Stimulated activated naive B cell treated with anti-CD40 and anti-IgM and Interleukin-4, amounts not matched to agents 10 μg/mL and 1 μg/mL and 100 μg/mL, for 72 hours (primary cell): ENCODE measurements around the gene CACNG4.

Source experiments
- ATAC-seq, 2 donors: fragments of 150-1000 bp; cut with Tn5 transposase; replicated peaks; 2 replicates each; pipeline ENCODE4 v1.10.0; 2021; ENCODE audit warnings: moderate library complexity in 1 of 2
- DNase-seq: peaks from one replicate; pipeline ENCODE4 v3.0.0; 2021
- H3K27ac Mint-ChIP-seq: one replicate; pipeline ENCODE4 v1.8.0; 2022; ENCODE audit warnings: mild to moderate bottlenecking, mixed read lengths
- H3K27me3 Mint-ChIP-seq, 2 donors: one replicate each; pipeline ENCODE4 v1.8.0; 2022; ENCODE audit warnings: mixed read lengths in 2 of 2
- H3K36me3 Mint-ChIP-seq, 2 donors: one replicate each; pipeline ENCODE4 v1.8.0; 2022; ENCODE audit warnings: mixed read lengths in 2 of 2, mild to moderate bottlenecking in 1 of 2
- H3K4me1 Mint-ChIP-seq, 2 donors: one replicate each; pipeline ENCODE4 v1.8.0; 2022; ENCODE audit warnings: mixed read lengths in 2 of 2, mild to moderate bottlenecking in 1 of 2
- H3K4me3 Mint-ChIP-seq, 2 donors: one replicate each; pipeline ENCODE4 v1.8.0; 2022; ENCODE audit warnings: mild to moderate bottlenecking in 2 of 2, mixed read lengths in 2 of 2, moderate library complexity in 1 of 2
- H3K9me3 Mint-ChIP-seq, 2 donors: one replicate each; pipeline ENCODE4 v1.8.0; 2022; ENCODE audit warnings: mixed read lengths in 2 of 2, mild to moderate bottlenecking in 1 of 2

The CACNG4 gene

DNA sequence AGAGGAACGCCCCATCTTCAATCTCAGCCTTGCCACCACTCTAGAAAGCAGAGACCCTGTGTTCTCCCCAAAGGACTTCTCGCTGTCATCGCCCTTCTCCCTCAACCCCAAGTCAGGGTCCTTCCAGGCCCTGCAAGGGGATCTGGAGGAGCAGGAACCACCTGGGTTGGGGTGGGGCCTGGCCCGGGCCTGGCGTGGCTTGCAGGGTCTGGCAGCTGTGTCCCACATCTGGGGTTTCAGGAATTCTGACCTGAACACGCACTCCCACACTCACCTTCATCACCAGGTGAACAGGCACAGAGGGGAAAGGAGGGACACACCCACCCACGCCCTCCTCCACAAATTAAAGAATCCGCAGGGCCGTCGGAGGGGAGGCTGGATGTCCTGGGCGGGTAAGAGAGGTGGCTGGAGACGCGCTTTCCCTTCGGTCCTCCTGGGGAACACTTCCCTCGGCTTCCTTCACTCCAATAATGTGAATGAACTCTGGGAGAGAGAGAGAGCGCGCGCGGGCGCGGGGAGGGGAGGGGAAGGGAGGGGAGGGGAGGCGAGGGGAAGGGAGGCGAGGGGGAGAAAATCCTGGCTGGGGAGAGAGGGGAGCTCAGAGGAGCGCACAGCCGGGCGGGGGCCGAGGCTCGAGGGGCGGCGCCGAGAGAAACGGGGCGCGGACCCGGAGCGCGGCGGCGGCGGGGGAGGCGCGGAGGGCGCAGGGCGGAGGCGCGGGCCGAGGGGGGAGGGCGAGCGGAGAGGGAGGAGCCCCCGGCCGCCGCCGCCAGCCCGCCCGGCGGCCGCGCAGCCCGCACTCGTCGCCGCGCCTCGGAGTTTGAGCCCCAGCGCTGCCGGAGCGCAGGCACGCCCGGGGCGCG is at the start of gene CACNG4:
Gene CACNG4 (plus strand): TSS at position 799 of the 863 bp plus-strand sequence. CDS start 205 bp downstream, outside the sequence.
- peaks cover 0 to 3% of the 10 kb centered on the region in 2 donors for H3K36me3 Mint-ChIP-seq
- H3K9me3 Mint-ChIP-seq, result no peaks in the 10 kb centered on the region
- H3K27ac Mint-ChIP-seq, result no peak within 1 kb of the TSS
- H3K4me3 Mint-ChIP-seq, result peak within 1 kb of the TSS; percentile 71 to 78
- DNase-seq (no peak), ATAC-seq (no peak)
- peaks cover 57 to 76% of the 10 kb centered on the region in 2 donors for H3K27me3 Mint-ChIP-seq
- H3K4me1 Mint-ChIP-seq, result peaks cover 8% of the 10 kb centered on the region in 2 donors

DNA sequence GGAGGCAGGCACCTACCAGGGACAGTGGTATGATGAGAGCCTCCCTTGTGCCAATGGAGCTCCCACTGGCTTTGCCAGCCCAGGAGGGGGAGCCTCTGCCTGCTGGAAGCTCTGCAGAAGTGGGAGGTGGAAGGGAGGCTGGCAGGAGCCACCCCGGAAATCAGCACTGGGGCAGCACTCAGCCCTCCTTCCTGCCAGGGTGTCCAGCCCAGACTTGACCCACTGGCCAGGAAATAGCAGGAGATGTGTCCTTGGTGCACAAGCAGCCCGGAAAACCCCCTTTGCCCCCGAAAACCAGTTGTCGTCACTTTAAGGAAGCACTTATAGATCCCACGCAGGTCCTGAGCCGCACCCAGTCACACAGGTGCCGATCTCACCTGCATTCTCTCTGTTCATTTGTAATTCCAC is 49.3 kb upstream of the CACNG4 start:
- no peak overlapping the region for H3K4me3 Mint-ChIP-seq
- H3K4me1 Mint-ChIP-seq, result no peaks in the 10 kb centered on the region
- H3K9me3 Mint-ChIP-seq, result peaks cover 7% of the 10 kb centered on the region in 2 donors
- DNase-seq (no peak), ATAC-seq (no peak)
- H3K27ac Mint-ChIP-seq, result no peak overlapping the region
- peaks cover 31 to 38% of the 10 kb centered on the region in 2 donors for H3K27me3 Mint-ChIP-seq
- H3K36me3 Mint-ChIP-seq, result no peaks in the 10 kb centered on the region

DNA sequence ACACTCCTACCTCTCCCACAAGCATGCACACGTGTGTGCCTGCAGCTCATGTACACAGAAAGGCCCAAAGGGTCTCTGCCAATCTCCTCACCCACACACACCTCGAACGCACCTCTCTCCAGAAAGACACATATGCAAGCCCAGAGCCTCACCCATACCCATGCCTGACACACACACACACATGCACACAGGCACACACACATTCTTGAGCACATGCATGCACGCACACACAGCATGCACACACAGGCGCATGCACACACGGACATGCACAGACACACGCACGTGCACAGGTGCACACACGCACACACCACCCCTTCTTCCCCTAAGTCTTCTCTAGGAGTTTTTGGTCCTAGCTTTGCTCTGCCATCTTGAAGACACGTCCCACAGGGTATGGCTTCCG is 48.7 kb upstream of the CACNG4 start:
- Mint-ChIP-seq H3K4me3 (no peak overlapping the region), H3K27me3 (peaks cover 31 to 38% of the 10 kb centered on the region in 2 donors), H3K9me3 (peaks cover 8 to 10% of the 10 kb centered on the region in 2 donors), H3K27ac (no peak overlapping the region), H3K36me3 (no peaks in the 10 kb centered on the region), H3K4me1 (no peaks in the 10 kb centered on the region)
- ATAC-seq (no peak), DNase-seq (no peak)

DNA sequence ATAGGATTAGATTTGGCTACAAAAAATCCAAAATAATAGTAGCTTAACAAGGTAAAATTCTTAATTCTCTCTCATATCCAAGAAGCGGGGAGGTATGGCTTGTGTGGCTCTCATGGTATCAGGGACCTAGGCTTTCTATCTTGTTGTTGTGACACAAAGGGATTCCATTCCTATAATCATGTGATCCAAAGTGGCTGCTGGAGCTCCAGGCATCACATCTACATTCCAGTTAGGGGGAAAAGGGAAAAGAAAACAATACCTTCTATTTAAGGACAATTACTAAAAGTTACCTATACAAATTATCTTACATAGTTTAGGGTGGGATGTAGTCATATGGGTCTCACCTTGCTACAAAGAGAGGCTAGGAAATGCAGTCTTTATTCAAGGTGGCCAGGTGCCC is 47.6 kb upstream of the CACNG4 start:
- H3K9me3 Mint-ChIP-seq, result peaks cover 13 to 15% of the 10 kb centered on the region in 2 donors
- H3K27ac Mint-ChIP-seq, result no peak overlapping the region
- ATAC-seq (no peak), DNase-seq (no peak)
- no peak overlapping the region for H3K4me3 Mint-ChIP-seq
- no peaks in the 10 kb centered on the region for H3K36me3 Mint-ChIP-seq
- no peaks in the 10 kb centered on the region for H3K4me1 Mint-ChIP-seq
- H3K27me3 Mint-ChIP-seq, result peaks cover 26 to 38% of the 10 kb centered on the region in 2 donors

DNA sequence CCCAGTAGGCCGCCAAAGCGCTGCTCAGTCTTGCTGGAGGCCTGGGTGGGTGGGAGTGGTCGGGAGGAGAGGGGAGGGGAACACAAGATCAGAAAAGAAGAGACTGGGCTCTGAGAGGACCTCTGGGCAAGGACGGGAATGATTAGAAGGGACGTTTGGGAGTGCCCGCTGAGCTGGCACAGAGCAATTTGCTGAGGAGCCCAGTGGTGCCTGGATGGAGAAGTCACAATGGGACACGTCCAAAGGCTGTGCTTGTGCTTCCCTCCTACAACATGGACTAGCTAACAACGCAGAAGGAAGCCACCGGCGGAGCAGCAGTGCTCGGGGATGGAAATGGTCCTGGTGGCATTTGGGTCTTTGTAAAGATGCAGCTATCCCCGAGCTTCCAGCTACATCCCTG is 45.6 kb upstream of the CACNG4 start:
- no peak overlapping the region for H3K4me3 Mint-ChIP-seq
- ATAC-seq (no peak), DNase-seq (no peak)
- peaks cover 15 to 17% of the 10 kb centered on the region in 2 donors for H3K9me3 Mint-ChIP-seq
- no peaks in the 10 kb centered on the region for H3K36me3 Mint-ChIP-seq
- H3K27me3 Mint-ChIP-seq, result peaks cover 14 to 23% of the 10 kb centered on the region in 2 donors
- H3K4me1 Mint-ChIP-seq, result no peaks in the 10 kb centered on the region
- no peak overlapping the region for H3K27ac Mint-ChIP-seq

DNA sequence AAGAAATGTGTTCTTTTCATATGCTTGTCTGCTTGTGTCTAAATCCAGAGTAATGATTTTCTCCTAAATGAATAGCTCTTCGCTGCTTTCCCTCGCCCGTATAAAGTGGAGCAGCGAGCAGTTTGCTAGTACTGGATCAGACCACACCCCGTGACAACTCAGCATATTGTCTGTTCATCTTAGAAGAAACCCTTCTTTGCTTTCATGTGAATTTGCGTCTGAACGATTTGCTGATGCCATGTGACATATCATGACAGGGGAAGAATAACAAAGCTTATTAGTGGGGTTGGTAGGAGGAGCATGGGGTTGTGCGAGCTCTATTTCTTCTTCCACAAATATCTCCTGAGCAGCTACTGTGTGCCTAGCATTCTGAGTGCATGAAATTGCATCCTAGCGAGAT is 44.1 kb upstream of the CACNG4 start:
- no peak for DNase-seq
- Mint-ChIP-seq H3K9me3 (peaks cover 15 to 17% of the 10 kb centered on the region in 2 donors), H3K27me3 (peaks cover 5 to 13% of the 10 kb centered on the region in 2 donors), H3K4me3 (no peak overlapping the region), H3K4me1 (no peaks in the 10 kb centered on the region), H3K36me3 (no peaks in the 10 kb centered on the region), H3K27ac (no peak overlapping the region)
- ATAC-seq, result no peak

DNA sequence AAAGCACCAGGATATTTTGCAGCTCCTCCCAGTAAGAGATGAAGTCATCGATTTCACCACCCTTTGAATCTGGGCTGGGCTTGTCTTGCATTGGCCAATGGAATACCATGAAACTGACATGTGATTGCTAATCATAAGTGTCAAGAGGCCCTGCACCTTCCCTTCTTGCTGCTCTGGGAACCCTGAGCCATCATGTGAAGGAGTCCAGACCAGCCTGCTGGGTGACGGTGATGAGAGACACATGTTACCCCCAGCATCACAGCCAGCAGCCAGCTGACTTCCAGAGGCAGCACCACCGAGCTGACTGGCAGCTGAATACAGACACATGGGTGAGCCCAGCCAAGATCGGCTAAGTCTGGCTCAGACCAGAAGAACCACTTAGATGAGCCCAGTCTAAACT is 43.6 kb upstream of the CACNG4 start:
- H3K4me3 Mint-ChIP-seq, result no peak overlapping the region
- no peak for DNase-seq
- ATAC-seq, result no peak

DNA sequence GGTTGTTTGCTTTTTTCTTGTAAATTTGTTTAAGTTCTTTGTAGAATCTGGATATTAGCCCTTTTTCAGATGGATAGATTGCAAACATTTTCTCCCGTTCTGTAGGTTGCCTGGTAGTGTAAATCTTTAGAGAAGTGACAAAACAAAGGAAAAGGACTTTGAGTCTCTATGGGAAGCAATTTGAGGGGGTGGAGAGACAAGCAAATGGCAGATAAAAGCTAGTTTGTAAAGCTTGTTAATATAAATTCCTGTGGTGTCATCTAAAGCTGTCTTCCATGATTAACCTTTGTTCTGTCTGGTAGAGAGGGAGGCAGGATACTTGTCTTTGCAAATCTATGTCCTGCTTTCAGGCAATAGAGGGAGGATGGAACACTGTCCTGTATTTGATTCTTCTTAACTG is 40.6 kb upstream of the CACNG4 start:
- no peaks in the 10 kb centered on the region for H3K36me3 Mint-ChIP-seq
- no peaks in the 10 kb centered on the region for H3K4me1 Mint-ChIP-seq
- H3K27me3 Mint-ChIP-seq, result peaks cover 3 to 22% of the 10 kb centered on the region in 2 donors
- H3K27ac Mint-ChIP-seq, result no peak overlapping the region
- ATAC-seq (no peak), DNase-seq (no peak)
- peaks cover 8 to 10% of the 10 kb centered on the region in 2 donors for H3K9me3 Mint-ChIP-seq
- no peak overlapping the region for H3K4me3 Mint-ChIP-seq

More for the DNA sequence above, 43.6 kb upstream of the CACNG4 start:
- peaks cover 0 to 12% of the 10 kb centered on the region in 2 donors for H3K27me3 Mint-ChIP-seq
- peaks cover 15 to 17% of the 10 kb centered on the region in 2 donors for H3K9me3 Mint-ChIP-seq
- no peak overlapping the region for H3K27ac Mint-ChIP-seq
- no peaks in the 10 kb centered on the region for H3K36me3 Mint-ChIP-seq
- no peaks in the 10 kb centered on the region for H3K4me1 Mint-ChIP-seq

DNA sequence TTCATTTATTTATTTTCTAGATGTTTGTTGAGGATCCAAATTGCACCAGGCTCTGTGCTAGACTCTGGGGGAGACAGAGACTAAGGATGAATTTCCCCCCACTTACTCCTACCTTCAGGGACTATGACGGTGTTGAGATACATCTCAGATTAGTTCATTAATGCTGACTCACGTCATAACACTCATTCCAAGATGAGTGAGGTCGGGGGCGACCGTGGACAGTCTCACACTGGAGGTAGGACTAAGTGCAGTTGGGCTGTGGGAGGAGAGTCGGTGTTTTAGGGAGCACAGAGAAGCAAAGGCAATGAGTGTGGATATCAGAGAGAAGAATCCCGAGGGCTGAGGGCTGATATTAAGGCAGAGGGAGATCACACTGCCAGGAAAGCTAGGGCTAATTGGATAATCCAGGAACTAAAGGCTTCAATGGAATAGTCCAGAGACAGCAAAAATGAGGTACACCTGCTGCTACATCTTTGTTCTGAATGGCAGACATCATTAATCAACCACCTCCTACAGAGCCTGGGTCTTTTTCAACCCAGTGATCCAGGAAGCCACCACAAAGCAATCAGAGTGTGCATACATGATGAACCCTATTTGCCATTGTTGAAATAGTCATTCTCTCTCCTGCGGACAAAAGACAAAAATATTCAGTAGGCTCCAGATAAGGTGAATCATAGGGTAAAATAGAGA is 38.6 kb upstream of the CACNG4 start:
- peaks cover 7% of the 10 kb centered on the region in 2 donors for H3K9me3 Mint-ChIP-seq
- H3K4me3 Mint-ChIP-seq, result no peak overlapping the region
- H3K27ac Mint-ChIP-seq, result no peak overlapping the region
- DNase-seq (no peak), ATAC-seq (no peak)
- H3K27me3 Mint-ChIP-seq, result peaks cover 4 to 28% of the 10 kb centered on the region in 2 donors
- no peaks in the 10 kb centered on the region for H3K36me3 Mint-ChIP-seq
- no peaks in the 10 kb centered on the region for H3K4me1 Mint-ChIP-seq

DNA sequence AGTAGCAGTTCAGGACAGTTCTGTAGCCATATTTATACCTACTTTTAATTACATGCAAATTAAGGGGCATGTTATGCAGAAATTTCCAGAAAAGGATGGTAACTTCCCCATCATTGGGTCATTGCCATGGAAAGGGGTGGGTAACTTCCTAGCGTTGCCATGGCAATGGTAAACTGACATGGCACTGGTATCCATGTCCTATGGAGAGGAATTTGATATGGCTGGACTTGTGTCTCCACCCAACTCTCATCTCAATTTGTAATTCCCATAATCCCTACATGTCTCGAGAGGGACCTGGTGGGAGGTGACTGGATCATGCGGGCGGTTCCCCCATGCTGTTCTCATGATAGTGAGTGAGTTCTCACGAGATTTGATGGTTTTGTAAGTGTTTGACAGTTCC is 35.6 kb upstream of the CACNG4 start:
- peaks cover 0 to 3% of the 10 kb centered on the region in 2 donors for H3K9me3 Mint-ChIP-seq
- H3K36me3 Mint-ChIP-seq, result no peaks in the 10 kb centered on the region
- H3K27me3 Mint-ChIP-seq, result peaks cover 7 to 28% of the 10 kb centered on the region in 2 donors
- DNase-seq (no peak), ATAC-seq (no peak)
- no peaks in the 10 kb centered on the region for H3K4me1 Mint-ChIP-seq
- H3K27ac Mint-ChIP-seq, result no peak overlapping the region
- H3K4me3 Mint-ChIP-seq, result no peak overlapping the region

DNA sequence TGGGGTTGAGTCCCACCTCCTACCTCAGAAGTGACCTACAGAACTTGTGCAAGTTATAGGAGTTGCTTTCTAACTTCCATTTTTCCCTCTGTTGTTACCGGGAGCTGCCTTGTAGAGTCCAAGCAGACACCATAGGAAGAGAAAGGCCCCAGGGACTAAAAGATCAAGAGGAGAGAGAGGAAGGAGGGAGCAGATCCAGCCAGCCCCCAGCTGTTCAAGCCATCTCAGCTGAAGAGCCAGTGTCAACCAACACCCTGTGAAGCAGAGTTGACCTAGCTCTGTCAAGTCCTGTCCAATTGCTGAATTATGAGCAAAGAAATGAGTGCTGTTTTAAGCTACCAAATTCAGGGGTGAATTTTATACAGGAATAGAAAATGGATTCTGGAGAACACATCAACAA is 34.9 kb upstream of the CACNG4 start:
- ATAC-seq (no peak), DNase-seq (no peak)
- H3K4me1 Mint-ChIP-seq, result no peaks in the 10 kb centered on the region
- no peak overlapping the region for H3K4me3 Mint-ChIP-seq
- H3K27ac Mint-ChIP-seq, result no peak overlapping the region
- no peaks in the 10 kb centered on the region for H3K36me3 Mint-ChIP-seq
- peaks cover 7 to 28% of the 10 kb centered on the region in 2 donors for H3K27me3 Mint-ChIP-seq
- peaks cover under 1 to 4% of the 10 kb centered on the region in 2 donors for H3K9me3 Mint-ChIP-seq

DNA sequence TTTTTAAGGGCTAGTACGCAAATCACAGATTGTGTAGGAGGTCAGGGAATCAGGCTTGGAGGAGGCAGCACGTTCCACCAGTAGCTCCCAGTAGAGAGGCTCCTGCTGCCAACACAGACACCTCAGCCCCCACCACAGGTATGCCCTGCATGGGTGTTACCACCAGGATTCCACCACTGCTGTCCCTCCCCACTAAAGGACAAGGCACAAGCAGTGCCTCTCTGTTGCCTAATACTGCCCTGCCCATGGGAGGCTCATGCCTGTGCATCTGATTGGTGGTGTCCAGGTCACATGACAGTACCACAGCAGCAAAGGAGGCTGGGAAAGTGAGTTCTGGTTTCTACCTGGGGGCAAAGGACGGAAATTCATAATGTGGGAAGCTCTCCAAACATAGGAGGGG is 33.6 kb upstream of the CACNG4 start:
- Mint-ChIP-seq H3K9me3 (peaks cover 2 to 9% of the 10 kb centered on the region in 2 donors), H3K27ac (no peak overlapping the region), H3K36me3 (no peaks in the 10 kb centered on the region), H3K4me3 (no peak overlapping the region), H3K4me1 (no peaks in the 10 kb centered on the region), H3K27me3 (peaks cover 7 to 25% of the 10 kb centered on the region in 2 donors)
- ATAC-seq (peak in 1 of 2 donors; percentile 39), DNase-seq (no peak)

DNA sequence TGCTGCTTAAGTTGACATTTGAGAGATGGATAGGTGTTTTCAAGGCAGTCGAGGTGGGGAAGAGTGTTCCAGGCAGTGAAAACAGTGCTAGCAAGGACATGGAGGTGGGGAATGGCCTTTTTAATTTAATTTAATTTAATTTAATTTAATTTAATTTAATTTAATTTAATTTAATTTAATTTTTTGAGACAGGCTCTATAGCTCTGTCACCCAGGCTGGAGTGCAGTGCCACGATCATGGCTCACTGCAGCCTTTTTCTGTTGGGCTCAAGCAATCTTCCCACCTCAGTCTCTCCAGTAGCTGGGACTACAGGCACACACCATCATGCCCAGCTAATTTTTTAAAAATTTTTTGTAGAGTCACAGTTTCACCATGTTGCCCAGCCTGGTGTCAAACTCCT is 32.2 kb upstream of the CACNG4 start:
- ATAC-seq, result no peak
- no peak for DNase-seq
- Mint-ChIP-seq H3K27me3 (peaks cover 7 to 11% of the 10 kb centered on the region in 2 donors), H3K4me1 (no peaks in the 10 kb centered on the region), H3K27ac (no peak overlapping the region), H3K4me3 (no peak overlapping the region), H3K36me3 (no peaks in the 10 kb centered on the region), H3K9me3 (peaks cover 6 to 13% of the 10 kb centered on the region in 2 donors)

DNA sequence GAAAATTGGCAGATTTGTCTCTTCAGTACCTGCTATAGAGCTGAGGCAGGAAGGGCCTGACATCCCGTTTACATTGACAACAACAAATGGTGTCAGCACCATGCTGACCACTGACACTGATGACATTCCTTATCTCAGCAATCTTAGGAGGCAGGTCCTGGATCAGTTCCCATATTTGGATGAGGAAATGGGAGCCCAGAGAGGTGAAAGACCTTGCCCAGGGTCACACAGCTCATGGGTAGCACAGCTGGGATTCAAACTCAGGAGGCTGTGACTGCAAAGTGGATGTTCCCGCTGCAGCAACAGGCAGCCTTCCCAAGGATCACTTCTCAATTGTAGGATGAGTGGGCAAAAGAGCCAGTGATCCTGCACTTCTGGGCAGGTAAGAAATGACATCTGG is 30.5 kb upstream of the CACNG4 start:
- Mint-ChIP-seq H3K4me3 (no peak overlapping the region), H3K9me3 (peaks cover 17 to 24% of the 10 kb centered on the region in 2 donors), H3K4me1 (no peaks in the 10 kb centered on the region), H3K27me3 (peaks cover 14% of the 10 kb centered on the region in 2 donors), H3K27ac (no peak overlapping the region), H3K36me3 (peaks cover 2 to 4% of the 10 kb centered on the region in 2 donors)
- no peak for DNase-seq
- ATAC-seq, result no peak
